Stimulated activated naive B cell treated with anti-CD40 and anti-IgM and Interleukin-4, amounts not matched to agents 10 μg/mL and 1 μg/mL and 100 μg/mL, for 72 hours (primary cell): Measurements from ENCODE around the gene MT4.
A peak's percentile ranks its signal among the peaks of the same experiment; 100 is the strongest.

Experiments
- ATAC-seq, 2 donors: fragments of 150-1000 bp; cut with Tn5 transposase; replicated peaks; 2 replicates each; pipeline ENCODE4 v1.10.0; 2021; ENCODE audit warnings: moderate library complexity in 1 of 2
- DNase-seq: peaks from one replicate; pipeline ENCODE4 v3.0.0; 2021
- H3K27ac Mint-ChIP-seq: one replicate; pipeline ENCODE4 v1.8.0; 2022; ENCODE audit warnings: mild to moderate bottlenecking, mixed read lengths
- H3K27me3 Mint-ChIP-seq, 2 donors: one replicate each; pipeline ENCODE4 v1.8.0; 2022; ENCODE audit warnings: mixed read lengths in 2 of 2
- H3K36me3 Mint-ChIP-seq, 2 donors: one replicate each; pipeline ENCODE4 v1.8.0; 2022; ENCODE audit warnings: mixed read lengths in 2 of 2, mild to moderate bottlenecking in 1 of 2
- H3K4me1 Mint-ChIP-seq, 2 donors: one replicate each; pipeline ENCODE4 v1.8.0; 2022; ENCODE audit warnings: mixed read lengths in 2 of 2, mild to moderate bottlenecking in 1 of 2
- H3K4me3 Mint-ChIP-seq, 2 donors: one replicate each; pipeline ENCODE4 v1.8.0; 2022; ENCODE audit warnings: mild to moderate bottlenecking in 2 of 2, mixed read lengths in 2 of 2, moderate library complexity in 1 of 2
- H3K9me3 Mint-ChIP-seq, 2 donors: one replicate each; pipeline ENCODE4 v1.8.0; 2022; ENCODE audit warnings: mixed read lengths in 2 of 2, mild to moderate bottlenecking in 1 of 2

MT4 gene

DNA sequence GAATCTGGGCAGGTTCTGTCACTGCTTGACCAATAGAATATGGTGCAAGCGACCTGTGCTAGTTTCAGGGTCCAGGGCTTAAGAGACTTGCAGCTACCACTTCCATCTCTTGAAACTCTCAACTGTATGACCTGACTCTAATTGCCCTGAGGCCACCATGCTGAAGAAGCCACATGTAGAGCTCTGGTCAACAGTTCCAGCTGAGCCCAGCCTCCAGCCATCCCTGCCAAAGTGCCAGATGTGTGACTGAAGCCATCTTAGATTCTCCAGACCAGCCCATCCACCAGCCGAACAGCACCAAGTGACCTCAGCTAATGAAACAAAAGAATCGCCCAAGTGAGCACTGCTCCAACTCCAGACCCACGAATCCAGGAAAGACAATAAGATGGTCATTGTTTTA is 40.1 kb downstream of the MT4 start:
- no peak overlapping the region for H3K4me3 Mint-ChIP-seq
- DNase-seq (no peak), ATAC-seq (no peak)
- H3K27me3 Mint-ChIP-seq, result peaks cover 14 to 20% of the 10 kb centered on the region in 2 donors
- H3K27ac Mint-ChIP-seq, result no peak overlapping the region
- no peaks in the 10 kb centered on the region for H3K36me3 Mint-ChIP-seq
- H3K4me1 Mint-ChIP-seq, result peaks cover 17 to 39% of the 10 kb centered on the region in 2 donors
- H3K9me3 Mint-ChIP-seq, result no peaks in the 10 kb centered on the region

DNA sequence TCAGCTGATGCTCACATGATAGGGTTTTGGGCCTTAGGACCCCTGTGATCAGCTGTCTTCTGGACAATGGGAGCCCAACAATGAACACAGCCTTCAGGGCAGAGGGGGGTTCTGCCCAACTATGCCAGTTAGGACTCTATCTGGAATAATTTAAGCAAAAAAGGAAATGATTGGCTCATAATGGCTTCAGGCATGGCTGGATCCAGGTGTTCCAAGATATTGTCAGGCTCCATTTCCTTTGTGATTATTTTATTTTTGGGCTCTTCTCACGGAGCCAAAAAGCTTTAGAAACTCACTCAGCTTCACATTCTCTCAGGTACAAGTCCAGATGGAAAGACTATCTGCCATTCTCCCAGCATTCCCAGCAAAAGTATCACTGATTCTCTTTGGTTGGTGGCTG is 40.6 kb downstream of the MT4 start:
- Mint-ChIP-seq H3K36me3 (no peaks in the 10 kb centered on the region), H3K4me1 (peaks cover 21 to 40% of the 10 kb centered on the region in 2 donors), H3K4me3 (no peak overlapping the region), H3K27ac (no peak overlapping the region), H3K27me3 (peaks cover 9 to 16% of the 10 kb centered on the region in 2 donors), H3K9me3 (no peaks in the 10 kb centered on the region)
- DNase-seq (no peak), ATAC-seq (no peak)

DNA sequence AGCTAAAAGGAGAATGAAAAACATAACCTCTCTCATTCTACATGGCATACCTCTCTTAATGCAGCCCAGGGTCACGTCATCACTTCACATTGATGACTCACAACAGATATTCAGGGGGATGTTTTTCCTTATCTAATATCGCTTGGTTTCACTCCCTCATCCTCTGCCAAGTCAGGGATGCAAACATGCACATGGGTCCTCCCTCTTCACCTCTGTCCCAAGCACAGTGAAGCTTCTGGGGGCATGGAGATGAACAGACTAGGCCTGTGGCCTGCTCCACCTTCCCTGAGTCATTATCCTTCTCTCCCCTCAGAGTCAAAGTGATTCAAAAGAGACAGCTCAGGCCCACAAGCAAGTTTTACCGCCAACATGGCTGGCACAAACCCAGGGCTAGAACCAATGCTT is 41.2 kb downstream of the MT4 start:
- H3K4me1 Mint-ChIP-seq, result peaks cover 24 to 44% of the 10 kb centered on the region in 2 donors
- no peak for ATAC-seq
- no peak overlapping the region for H3K4me3 Mint-ChIP-seq
- no peak overlapping the region for H3K27ac Mint-ChIP-seq
- DNase-seq, result no peak
- H3K36me3 Mint-ChIP-seq, result no peaks in the 10 kb centered on the region
- no peaks in the 10 kb centered on the region for H3K9me3 Mint-ChIP-seq
- H3K27me3 Mint-ChIP-seq, result peaks cover 3 to 10% of the 10 kb centered on the region in 2 donors

DNA sequence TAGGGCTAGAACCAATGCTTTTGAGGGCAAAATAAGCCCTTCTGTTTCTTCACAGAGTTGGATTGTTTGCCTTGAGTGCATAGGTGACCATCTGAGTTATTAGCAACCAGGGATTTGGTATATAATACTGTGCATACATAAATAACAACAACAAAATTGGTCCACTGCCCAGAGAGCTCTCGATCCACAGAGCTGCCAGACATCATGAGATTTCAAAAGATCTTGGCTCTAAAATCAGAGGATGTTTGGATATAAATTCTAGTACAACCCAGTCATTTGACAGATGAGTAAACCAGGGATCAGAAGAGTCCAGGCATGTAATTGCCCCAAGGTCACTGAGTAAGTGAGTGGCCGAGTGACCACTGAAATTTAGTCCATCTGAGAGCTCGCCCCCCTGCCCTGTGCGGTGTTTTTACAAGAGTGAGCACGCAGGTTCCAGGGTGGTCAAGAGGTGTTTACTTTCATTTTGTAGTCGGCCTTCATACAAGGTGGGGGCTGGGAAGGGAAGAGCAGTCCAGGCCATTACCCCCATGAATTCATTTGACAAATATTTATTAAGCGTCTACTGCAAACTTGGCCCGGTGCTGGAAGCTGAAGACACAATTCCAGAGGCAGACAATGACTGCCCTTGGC is 41.7 kb downstream of the MT4 start:
- H3K27ac Mint-ChIP-seq, result no peak overlapping the region
- peaks cover 28 to 48% of the 10 kb centered on the region in 2 donors for H3K4me1 Mint-ChIP-seq
- ATAC-seq (no peak), DNase-seq (no peak)
- no peaks in the 10 kb centered on the region for H3K9me3 Mint-ChIP-seq
- no peaks in the 10 kb centered on the region for H3K36me3 Mint-ChIP-seq
- no peak overlapping the region for H3K4me3 Mint-ChIP-seq
- H3K27me3 Mint-ChIP-seq, result peaks cover 0 to 6% of the 10 kb centered on the region in 2 donors

DNA sequence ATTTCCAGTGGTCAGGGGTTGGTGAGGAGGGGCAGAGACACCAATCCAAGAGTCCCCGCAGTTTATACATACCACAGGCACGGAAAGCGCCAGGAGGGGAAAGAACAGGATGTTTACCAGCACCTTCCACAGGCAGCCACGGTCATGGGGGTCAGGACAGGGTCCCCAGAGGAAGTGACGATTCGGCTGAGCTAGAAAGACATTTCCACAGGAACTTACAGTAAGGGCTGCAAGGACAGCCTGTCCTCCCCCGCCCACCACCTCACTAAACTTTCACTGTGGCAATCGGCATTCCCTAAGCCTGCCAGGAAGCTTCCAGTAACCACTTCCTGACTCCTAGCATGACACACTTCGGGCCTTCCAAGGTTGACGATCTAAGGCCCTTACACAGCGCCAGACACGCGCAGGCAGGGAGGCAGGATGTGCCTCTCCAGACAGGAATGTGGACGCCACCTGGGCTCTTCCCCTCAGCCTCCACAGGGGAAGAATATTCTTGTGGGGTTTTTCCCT is 42.3 kb downstream of the MT4 start:
- ATAC-seq, result no peak
- Mint-ChIP-seq H3K36me3 (no peaks in the 10 kb centered on the region), H3K9me3 (no peaks in the 10 kb centered on the region), H3K4me3 (no peak overlapping the region), H3K27ac (no peak overlapping the region), H3K27me3 (peaks cover 0 to under 1% of the 10 kb centered on the region in 2 donors), H3K4me1 (peaks cover 28 to 48% of the 10 kb centered on the region in 2 donors)
- DNase-seq, result no peak

DNA sequence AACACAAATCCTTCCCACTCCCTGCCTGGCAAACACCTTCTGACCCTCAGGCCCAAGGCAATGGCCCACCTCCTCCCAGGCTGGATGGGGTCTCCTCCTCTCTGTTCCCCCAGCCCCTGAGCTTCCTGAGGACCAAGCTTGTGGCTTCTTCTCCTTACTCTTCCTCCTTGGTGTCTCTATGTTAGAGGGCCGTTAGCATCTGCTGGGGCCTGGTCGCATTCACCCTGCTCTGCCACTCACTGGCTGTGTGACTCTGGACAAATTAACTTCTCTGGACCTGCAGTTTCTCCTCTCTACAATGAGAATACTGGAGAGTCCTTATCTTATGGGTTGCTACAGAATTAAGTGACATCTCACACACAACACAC is 42.8 kb downstream of the MT4 start:
- Mint-ChIP-seq H3K4me1 (peaks cover 28 to 48% of the 10 kb centered on the region in 2 donors), H3K4me3 (peak overlapping the region; percentile 54 to 90), H3K36me3 (no peaks in the 10 kb centered on the region), H3K9me3 (no peaks in the 10 kb centered on the region), H3K27ac (peak overlapping the region; percentile 70), H3K27me3 (no peaks in the 10 kb centered on the region)
- ATAC-seq (no peak), DNase-seq (no peak)

DNA sequence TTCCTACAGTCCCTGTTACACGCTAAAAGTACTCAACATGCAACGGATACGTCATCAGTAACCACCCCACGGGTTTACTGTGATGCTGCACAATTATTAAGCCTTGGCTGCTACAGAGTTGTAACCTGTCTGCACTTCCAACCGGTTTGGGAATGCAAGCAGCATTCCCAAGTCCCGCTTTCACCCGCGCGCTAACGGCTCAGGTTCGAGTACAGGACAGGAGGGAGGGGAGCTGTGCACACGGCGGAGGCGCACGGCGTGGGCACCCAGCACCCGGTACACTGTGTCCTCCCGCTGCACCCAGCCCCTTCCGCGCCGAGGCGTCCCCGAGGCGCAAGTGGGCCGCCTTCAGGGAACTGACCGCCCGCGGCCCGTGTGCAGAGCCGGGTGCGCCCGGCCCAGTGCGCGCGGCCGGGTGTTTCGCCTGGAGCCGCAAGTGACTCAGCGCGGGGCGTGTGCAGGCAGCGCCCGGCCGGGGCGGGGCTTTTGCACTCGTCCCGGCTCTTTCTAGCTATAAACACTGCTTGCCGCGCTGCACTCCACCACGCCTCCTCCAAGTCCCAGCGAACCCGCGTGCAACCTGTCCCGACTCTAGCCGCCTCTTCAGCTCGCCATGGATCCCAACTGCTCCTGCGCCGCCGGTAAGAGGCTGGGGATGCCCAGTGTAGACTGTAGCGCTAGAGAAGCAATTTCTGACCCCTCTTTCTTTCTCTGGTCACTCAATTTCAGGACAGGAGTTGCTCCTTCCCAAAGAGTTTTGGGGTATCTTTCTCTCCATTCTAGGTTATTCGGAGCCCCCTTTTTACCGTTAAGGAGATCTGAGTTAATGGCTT is 43.4 kb downstream of the MT4 start, which contains the start of gene MT2A:
Gene MT2A (plus strand): TSS at position 542 of the 833 bp plus-strand sequence. CDS start 72 bp downstream, at position 614.
- Mint-ChIP-seq H3K4me3 (peak within 1 kb of the TSS; percentile 85 to 90), H3K27me3 (no peaks in the 10 kb centered on the region), H3K9me3 (no peaks in the 10 kb centered on the region), H3K4me1 (peaks cover 28 to 48% of the 10 kb centered on the region in 2 donors), H3K27ac (peak within 1 kb of the TSS; percentile 70), H3K36me3 (no peaks in the 10 kb centered on the region)
- peak; percentile 93 to 94 for ATAC-seq
- DNase-seq, result peak; percentile 82

DNA sequence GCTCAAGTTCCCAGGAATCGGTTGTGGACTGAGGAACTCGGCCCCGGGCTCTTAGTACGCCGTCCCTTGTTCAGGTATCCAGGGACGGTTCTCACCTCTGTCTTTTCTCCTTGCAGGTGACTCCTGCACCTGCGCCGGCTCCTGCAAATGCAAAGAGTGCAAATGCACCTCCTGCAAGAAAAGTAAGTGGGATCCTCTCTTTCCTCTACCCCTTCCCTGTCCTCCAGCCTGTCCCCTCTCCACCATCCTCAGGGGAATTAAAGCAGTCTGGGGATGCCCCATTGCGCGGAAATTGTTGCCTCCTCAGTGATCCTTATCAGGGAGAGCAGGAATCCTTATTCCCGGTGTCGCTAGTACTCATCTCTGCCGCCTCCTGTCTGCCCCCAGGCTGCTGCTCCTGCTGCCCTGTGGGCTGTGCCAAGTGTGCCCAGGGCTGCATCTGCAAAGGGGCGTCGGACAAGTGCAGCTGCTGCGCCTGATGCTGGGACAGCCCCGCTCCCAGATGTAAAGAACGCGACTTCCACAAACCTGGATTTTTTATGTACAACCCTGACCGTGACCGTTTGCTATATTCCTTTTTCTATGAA is 44.1 kb downstream of the MT4 start:
- Mint-ChIP-seq H3K4me1 (peaks cover 28 to 48% of the 10 kb centered on the region in 2 donors), H3K4me3 (peak overlapping the region; percentile 85 to 90), H3K27ac (peak overlapping the region; percentile 62), H3K9me3 (no peaks in the 10 kb centered on the region), H3K36me3 (no peaks in the 10 kb centered on the region), H3K27me3 (no peaks in the 10 kb centered on the region)
- DNase-seq, result no peak
- ATAC-seq, result no peak

DNA sequence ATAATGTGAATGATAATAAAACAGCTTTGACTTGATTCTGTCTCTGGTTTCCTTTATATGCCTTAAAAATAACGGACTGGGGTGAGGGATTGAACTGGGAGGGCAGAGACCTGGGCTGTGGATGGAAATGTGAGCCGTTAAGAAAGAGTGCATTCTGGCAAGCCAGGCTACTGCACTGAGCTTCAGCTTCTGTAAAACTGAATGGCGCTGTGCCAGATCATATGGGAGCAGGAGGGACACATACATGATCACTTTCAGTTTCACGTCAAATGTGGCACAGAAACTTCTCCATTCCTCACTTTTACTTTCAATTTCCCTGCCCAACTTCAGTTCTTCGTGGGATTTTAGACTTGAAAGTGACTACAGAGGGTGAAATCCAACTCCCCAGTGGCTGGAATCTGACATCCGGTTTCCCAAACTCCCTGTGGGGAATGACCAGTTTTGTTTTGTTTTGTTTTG is 44.6 kb downstream of the MT4 start:
- peak overlapping the region; percentile 85 to 90 for H3K4me3 Mint-ChIP-seq
- no peaks in the 10 kb centered on the region for H3K27me3 Mint-ChIP-seq
- H3K36me3 Mint-ChIP-seq, result no peaks in the 10 kb centered on the region
- peak; percentile 72 to 73 for ATAC-seq
- peak; percentile 68 for DNase-seq
- peaks cover 28 to 48% of the 10 kb centered on the region in 2 donors for H3K4me1 Mint-ChIP-seq
- H3K9me3 Mint-ChIP-seq, result no peaks in the 10 kb centered on the region
- peak overlapping the region; percentile 62 for H3K27ac Mint-ChIP-seq

DNA sequence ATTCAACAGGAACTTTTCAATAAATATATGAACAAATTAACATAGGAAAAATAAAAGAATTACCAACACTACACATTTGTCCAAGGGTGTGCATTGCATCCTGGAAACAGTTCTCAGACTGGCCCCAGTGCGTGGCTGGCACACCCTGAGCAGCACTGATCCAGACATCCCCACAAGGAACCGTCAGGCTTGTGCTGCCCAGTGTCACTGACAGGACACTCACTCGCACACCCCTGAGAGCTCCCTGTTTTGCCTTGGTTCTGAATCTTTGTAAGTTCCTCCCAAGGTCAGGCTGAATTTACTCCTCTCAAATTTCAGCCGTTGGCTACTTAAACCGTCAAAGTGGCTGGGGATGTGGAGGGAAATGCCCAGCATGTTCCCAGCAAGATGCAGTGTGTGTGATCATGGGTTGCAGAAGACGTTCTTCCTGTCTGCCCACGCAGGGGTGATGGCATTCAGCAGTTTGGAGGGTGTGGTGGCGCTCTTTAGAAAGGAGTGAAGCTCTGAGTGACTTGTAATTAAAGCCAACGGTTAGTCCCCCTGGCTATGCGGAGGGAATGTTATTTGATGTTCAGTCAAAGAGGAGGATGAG is 45.2 kb downstream of the MT4 start:
- H3K9me3 Mint-ChIP-seq, result no peaks in the 10 kb centered on the region
- no peak for DNase-seq
- no peaks in the 10 kb centered on the region for H3K36me3 Mint-ChIP-seq
- ATAC-seq, result peak; percentile 22 to 23
- peak overlapping the region; percentile 85 to 90 for H3K4me3 Mint-ChIP-seq
- H3K27me3 Mint-ChIP-seq, result no peaks in the 10 kb centered on the region
- peak overlapping the region; percentile 82 for H3K27ac Mint-ChIP-seq
- H3K4me1 Mint-ChIP-seq, result peaks cover 28 to 48% of the 10 kb centered on the region in 2 donors

DNA sequence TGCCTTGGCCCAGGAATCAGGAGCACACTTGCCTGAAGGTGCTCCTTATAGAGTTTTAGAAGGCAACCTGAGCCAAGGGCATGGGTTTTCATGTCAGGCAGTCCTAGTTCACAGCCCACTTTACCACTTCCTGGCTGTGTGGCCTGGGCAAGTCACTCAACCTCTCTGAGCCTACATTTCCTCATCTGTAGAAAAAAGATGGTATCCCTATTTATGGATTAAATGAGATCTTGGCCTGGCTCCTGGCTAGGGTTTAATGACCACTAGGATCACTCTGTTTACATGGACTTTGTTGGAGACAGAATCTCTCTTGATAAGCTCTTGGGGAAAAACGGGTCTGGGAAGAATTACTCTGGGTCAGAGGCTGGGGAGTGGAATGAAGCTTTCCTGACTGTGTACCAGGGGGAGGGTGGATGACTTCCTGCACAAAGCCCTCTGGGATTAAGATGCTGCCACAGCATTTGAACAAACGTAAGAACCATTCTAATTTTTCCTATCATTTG is 45.8 kb downstream of the MT4 start:
- Mint-ChIP-seq H3K27me3 (peaks cover 0 to 2% of the 10 kb centered on the region in 2 donors), H3K4me3 (peak overlapping the region; percentile 23 to 39), H3K9me3 (no peaks in the 10 kb centered on the region), H3K4me1 (peaks cover 28 to 48% of the 10 kb centered on the region in 2 donors), H3K36me3 (no peaks in the 10 kb centered on the region), H3K27ac (peak overlapping the region; percentile 82)
- ATAC-seq (no peak), DNase-seq (no peak)

DNA sequence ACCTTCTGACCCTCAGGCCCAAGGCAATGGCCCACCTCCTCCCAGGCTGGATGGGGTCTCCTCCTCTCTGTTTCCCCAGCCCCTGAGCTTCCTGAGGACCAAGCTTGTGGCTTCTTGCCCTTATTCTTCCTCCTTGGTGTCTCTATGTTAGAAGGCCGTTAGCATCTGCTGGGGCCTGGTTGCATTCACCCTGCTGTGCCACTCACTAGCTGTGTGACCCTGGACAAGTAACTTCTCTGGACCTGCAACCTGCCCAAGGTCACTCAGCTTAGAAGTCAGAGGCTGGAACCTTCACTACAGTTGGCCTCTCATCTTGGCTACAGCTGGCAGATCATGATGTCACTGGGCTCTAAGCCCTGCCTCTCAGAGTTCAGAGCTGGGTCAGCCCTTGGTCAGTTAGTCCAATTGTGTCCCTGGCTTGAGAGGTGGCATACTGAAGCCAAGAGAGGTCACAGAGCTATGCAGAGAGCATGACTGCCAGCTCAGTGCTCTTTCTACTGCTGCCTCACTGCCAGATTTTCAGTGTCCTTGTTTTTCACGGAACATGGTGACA is 46.5 kb downstream of the MT4 start:
- Mint-ChIP-seq H3K9me3 (no peaks in the 10 kb centered on the region), H3K4me3 (peak overlapping the region; percentile 9 to 23), H3K4me1 (peaks cover 28 to 48% of the 10 kb centered on the region in 2 donors), H3K27ac (peak overlapping the region; percentile 94), H3K36me3 (no peaks in the 10 kb centered on the region), H3K27me3 (peaks cover 0 to 8% of the 10 kb centered on the region in 2 donors)
- DNase-seq (no peak), ATAC-seq (no peak)

DNA sequence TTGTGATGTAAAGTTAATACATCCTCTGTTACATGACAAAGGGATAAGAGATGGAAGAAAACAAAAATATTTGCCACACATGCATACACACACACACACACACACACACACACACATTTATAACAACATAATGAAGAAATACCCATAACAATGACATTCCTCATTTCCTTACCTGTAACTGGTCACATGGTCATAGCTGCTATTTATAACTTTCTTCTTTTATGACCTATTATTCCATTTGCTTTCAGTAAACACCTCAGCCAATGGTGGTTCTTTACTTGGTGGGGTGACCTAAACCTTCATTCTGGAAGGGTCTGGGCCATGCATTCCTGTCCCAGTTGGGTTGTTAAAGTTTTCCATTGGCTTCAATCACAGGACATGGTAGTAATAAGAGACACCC is 48.8 kb downstream of the MT4 start:
- H3K4me3 Mint-ChIP-seq, result no peak overlapping the region
- peaks cover 28 to 42% of the 10 kb centered on the region in 2 donors for H3K4me1 Mint-ChIP-seq
- ATAC-seq (no peak), DNase-seq (no peak)
- no peaks in the 10 kb centered on the region for H3K36me3 Mint-ChIP-seq
- H3K27me3 Mint-ChIP-seq, result peaks cover 21 to 31% of the 10 kb centered on the region in 2 donors
- H3K9me3 Mint-ChIP-seq, result no peaks in the 10 kb centered on the region
- H3K27ac Mint-ChIP-seq, result no peak overlapping the region
